Keratinocyte (primary cell): ENCODE measurements around the gene ISG20L2. TPM values are rescaled to one million over a fixed set of nuclear protein-coding genes. Genes with fewer than 3 reads are reported as not detected.
"Not testable (repeated sequence)": the region's sequence is repeated elsewhere in the genome, so short reads cannot be mapped to it uniquely, and the experiment has no call there.

Source experiments
- DNase-seq: peaks from one replicate; pipeline ENCODE4 v3.0.0-alpha.2; 2011; ENCODE audit warnings: low read depth, missing footprints, low spot score
- FAIRE-seq: peaks from 2 replicates; lab custom pipeline; 2011; peaks lifted over from hg19 to GRCh38; lab: Jason Lieb, UNC
- H2AFZ ChIP-seq: 2 replicates; pipeline ENCODE4 v1.6.0; 2012; ENCODE audit warnings: low read length, control low read depth, inconsistent platforms; ENCODE audit not compliant: control insufficient read depth
- H3K27ac ChIP-seq: 2 replicates; pipeline ENCODE4 v1.5.1; 2011; ENCODE audit warnings: low read length; ENCODE audit not compliant: control insufficient read depth, insufficient read depth
- H3K27me3 ChIP-seq: 3 replicates; pipeline ENCODE4 v1.6.0; 2011; ENCODE audit warnings: low read length; ENCODE audit not compliant: control insufficient read depth, insufficient read depth; ENCODE audit errors: extremely low read depth
- H3K36me3 ChIP-seq, 2 experiments: 2 replicates in 1 of 2; 3 replicates in 1 of 2; pipeline ENCODE4 v1.5.1; 2011; ENCODE audit warnings: low read length in 2 of 2, mild to moderate bottlenecking in 1 of 2; ENCODE audit not compliant: control insufficient read depth in 2 of 2, insufficient read depth in 2 of 2; ENCODE audit errors: extremely low read depth in 1 of 2
- H3K4me1 ChIP-seq: 3 replicates; pipeline ENCODE4 v1.5.1; 2011; ENCODE audit warnings: low read length; ENCODE audit not compliant: control insufficient read depth, insufficient read depth; ENCODE audit errors: extremely low read depth
- H3K4me2 ChIP-seq: 3 replicates; pipeline ENCODE4 v1.6.0; 2011; ENCODE audit warnings: low read depth, low read length; ENCODE audit not compliant: control insufficient read depth, insufficient read depth; ENCODE audit errors: extremely low read depth
- H3K4me3 ChIP-seq, 3 experiments: fragments of 200-600 bp in 1 of 3; sonication (generic) in 1 of 3; 2 replicates in 2 of 3; 3 replicates in 1 of 3; pipeline ENCODE4 v1.5.1; 2011 to 2016; ENCODE audit warnings: low read length in 3 of 3, mild to moderate bottlenecking in 3 of 3, control low read depth in 2 of 3, inconsistent platforms in 1 of 3, low read depth in 1 of 3, mixed read lengths in 1 of 3, mixed run types in 1 of 3, moderate library complexity in 1 of 3; ENCODE audit not compliant: control insufficient read depth in 2 of 3, insufficient read depth in 2 of 3; ENCODE audit errors: extremely low read depth in 1 of 3
- H3K79me2 ChIP-seq: 2 replicates; pipeline ENCODE4 v1.6.0; 2012; ENCODE audit warnings: low read length; ENCODE audit not compliant: control insufficient read depth, insufficient read depth
- H3K9ac ChIP-seq: 3 replicates; pipeline ENCODE4 v1.6.0; 2011; ENCODE audit warnings: low read length; ENCODE audit not compliant: control insufficient read depth, insufficient read depth; ENCODE audit errors: extremely low read depth
- H3K9me1 ChIP-seq: 3 replicates; pipeline ENCODE4 v1.6.0; 2011; ENCODE audit warnings: low read length; ENCODE audit not compliant: control insufficient read depth, insufficient read depth; ENCODE audit errors: extremely low read depth
- H3K9me3 ChIP-seq: 2 replicates; pipeline ENCODE4 v1.5.1; 2012; ENCODE audit warnings: low read depth, low read length; ENCODE audit not compliant: control insufficient read depth
- H4K20me1 ChIP-seq: 3 replicates; pipeline ENCODE4 v1.6.0; 2011; ENCODE audit warnings: low read length; ENCODE audit not compliant: control insufficient read depth, insufficient read depth; ENCODE audit errors: extremely low read depth
- CTCF ChIP-seq, 3 experiments: IDR thresholded peaks in 1 of 3; conservative IDR thresholded peaks in 1 of 3; optimal IDR thresholded peaks in 1 of 3; 2 replicates in 2 of 3; 3 replicates in 1 of 3; pipeline versions ENCODE3 to v1.5.1; 2011; ENCODE audit warnings: low read length in 3 of 3, mild to moderate bottlenecking in 3 of 3, moderate library complexity in 2 of 3, control low read depth in 1 of 3, inconsistent platforms in 1 of 3; ENCODE audit not compliant: insufficient read depth in 2 of 3; ENCODE audit errors: extremely low read depth in 1 of 3
- EZH2 ChIP-seq: IDR thresholded peaks from one replicate; pipeline ENCODE4 v1.6.1; 2012; ENCODE audit warnings: inconsistent platforms, mild to moderate bottlenecking, low read length, moderate library complexity
- dilution Hi-C: fragments of 300-500 bp; cut with MboI; formaldehyde crosslinking; loops from one replicate; pipeline ENCODE4 v1.7.0; 2020; ENCODE audit warnings: low sequenced_read_pairs; ENCODE audit not compliant: extremely low pct_ligation_motif_present
- polyA plus RNA-seq, 5 experiments: library from polyadenylated mRNA; depleted of rRNA in 3 of 5; stranded (reverse) in 3 of 5; stranded (forward) in 1 of 5; unstranded in 1 of 5; fragments of >200 nt; gene quantifications; 1 replicate in 1 of 5; 2 replicates in 3 of 5; 3 replicates in 1 of 5; pipeline versions ENCODE4 v1.2.1 to v1.2.3, GENCODE V29; 2011 to 2012; ENCODE audit warnings: missing spikeins in 2 of 5, low read depth in 1 of 5, low replicate concordance in 1 of 5

The ISG20L2 gene
- polyA plus RNA-seq, 1 donor (not counting 4 experiments of a cell fraction or from before 2014, with no cell fraction given), result 48.6 TPM

- Histone ChIP-seq H3K27ac (no peak overlapping the region), H2AFZ (no peak overlapping the region), H3K9ac (no peak overlapping the region), H4K20me1 (no peaks in the 10 kb centered on the region), H3K4me2 (no peak overlapping the region), H3K9me1 (no peaks in the 10 kb centered on the region), H3K4me1 (peaks cover 2% of the 10 kb centered on the region), H3K4me3 (no peak overlapping the region), H3K79me2 (no peaks in the 10 kb centered on the region), H3K9me3 (no peaks in the 10 kb centered on the region), H3K27me3 (no peaks in the 10 kb centered on the region), H3K36me3 (no peaks in the 10 kb centered on the region)
- DNase-seq (no peak), FAIRE-seq (no peak)
- TF ChIP-seq EZH2 (no peak), CTCF (optimal IDR thresholded peaks at IDR 0.05 in 1 of 3, IDR thresholded peaks at IDR 0.05 in 1 of 3, conservative IDR thresholded peaks at IDR 0.05 in 1 of 3; ENCODE audit: extremely low read depth in 1 of 3, insufficient read depth in 2 of 3, low read length in 3 of 3) (no peak)
- dilution Hi-C loops, result no loop called here
Measured at GRCh38 chr1:156760796-156761104, 32.2 kb upstream of the ISG20L2 start.

GRCh38 chr1:156760092-156760795, 31.7 kb upstream of the ISG20L2 start:
- H3K27ac ChIP-seq, result no peak overlapping the region
- no peaks in the 10 kb centered on the region for H3K36me3 ChIP-seq
- H3K9ac ChIP-seq, result no peak overlapping the region
- FAIRE-seq (no peak), DNase-seq (no peak)
- no peaks in the 10 kb centered on the region for H3K9me3 ChIP-seq
- dilution Hi-C loops, result no loop called here
- H3K27me3 ChIP-seq, result no peaks in the 10 kb centered on the region
- no peaks in the 10 kb centered on the region for H3K9me1 ChIP-seq
- no peak overlapping the region for H3K4me2 ChIP-seq
- no peaks in the 10 kb centered on the region for H3K79me2 ChIP-seq
- H3K4me1 ChIP-seq, result no peaks in the 10 kb centered on the region
- no peak overlapping the region for H3K4me3 ChIP-seq
- TF ChIP-seq CTCF (optimal IDR thresholded peaks at IDR 0.05 in 1 of 3, IDR thresholded peaks at IDR 0.05 in 1 of 3, conservative IDR thresholded peaks at IDR 0.05 in 1 of 3; ENCODE audit: extremely low read depth in 1 of 3, insufficient read depth in 2 of 3, low read length in 3 of 3) (no peak), EZH2 (no peak)
- no peak overlapping the region for H2AFZ ChIP-seq
- H4K20me1 ChIP-seq, result no peaks in the 10 kb centered on the region

- dilution Hi-C loops, FAIRE-seq, H3K4me3 ChIP-seq: not testable (repeated sequence)
Measured at GRCh38 chr1:156757572-156758253, 29.1 kb upstream of the ISG20L2 start.

More at GRCh38 chr1:156757572-156758253, 29.1 kb upstream of the ISG20L2 start:
- not testable (repeated sequence) for H3K9me3 ChIP-seq, DNase-seq, H3K9me1 ChIP-seq, H3K4me2 ChIP-seq, H3K27me3 ChIP-seq, H4K20me1 ChIP-seq, H3K79me2 ChIP-seq, H2AFZ ChIP-seq, H3K4me1 ChIP-seq, H3K36me3 ChIP-seq, H3K9ac ChIP-seq, H3K27ac ChIP-seq
